Measurements from ENCODE around the gene CACNA1C. TPM values are rescaled to one million over a fixed set of nuclear protein-coding genes. Genes with fewer than 3 reads are reported as not detected.

Gene CACNA1C
- total RNA-seq, 2 donors from 2014 or later, result 4.4 to 10.1 TPM

- intact Hi-C loops (cut with DNase I, micrococcal nuclease), result no loop called here
- peak; percentile 4 for ATAC-seq
- DNase-seq, result no peak
Measured at GRCh38 chr12:2627076-2627834, 574.5 kb downstream of the CACNA1C start.

- intact Hi-C loops (cut with DNase I, micrococcal nuclease), result no loop called here
- DNase-seq, result no peak
- ATAC-seq, result peak; percentile 55
Measured at GRCh38 chr12:2627835-2628191, 575.0 kb downstream of the CACNA1C start.

GRCh38 chr12:2628401-2628800, 575.6 kb downstream of the CACNA1C start:
- DNase-seq (peak; percentile 27 to 61), ATAC-seq (peak; percentile 91)
- intact Hi-C loops (cut with DNase I, micrococcal nuclease), result no loop called here

- intact Hi-C loops (cut with DNase I, micrococcal nuclease), result no loop called here
- DNase-seq, result no peak
- ATAC-seq, result no peak
Measured at GRCh38 chr12:2629051-2629450, 576.3 kb downstream of the CACNA1C start.

GRCh38 chr12:2631653-2632350, 579.0 kb downstream of the CACNA1C start:
- no peak for ATAC-seq
- intact Hi-C loops (cut with DNase I, micrococcal nuclease), result no loop called here
- no peak for DNase-seq

- intact Hi-C loops (cut with DNase I, micrococcal nuclease), result no loop called here
- DNase-seq (no peak), ATAC-seq (peak; percentile 69)
Measured at GRCh38 chr12:2633176-2633824, 580.5 kb downstream of the CACNA1C start.

- DNase-seq (peak; percentile 46 to 56), ATAC-seq (peak; percentile 93)
- intact Hi-C loops (cut with DNase I, micrococcal nuclease), result no loop called here
Measured at GRCh38 chr12:2633825-2634200, 581.0 kb downstream of the CACNA1C start.

GRCh38 chr12:2634471-2634870, 581.7 kb downstream of the CACNA1C start:
- DNase-seq (no peak), ATAC-seq (peak; percentile 30)
- intact Hi-C loops (cut with DNase I, micrococcal nuclease), result no loop called here

GRCh38 chr12:2636741-2637340, 584.1 kb downstream of the CACNA1C start:
- ATAC-seq, result no peak
- DNase-seq, result no peak
- intact Hi-C loops (cut with DNase I, micrococcal nuclease), result no loop called here

- ATAC-seq, result no peak
- intact Hi-C loops (cut with DNase I, micrococcal nuclease), result no loop called here
- no peak for DNase-seq
Measured at GRCh38 chr12:2637371-2637770, 584.6 kb downstream of the CACNA1C start.

- ATAC-seq (no peak), DNase-seq (no peak)
- intact Hi-C loops (cut with DNase I, micrococcal nuclease), result no loop called here
Measured at GRCh38 chr12:2638273-2639019, 585.7 kb downstream of the CACNA1C start.

GRCh38 chr12:2639020-2639298, 586.2 kb downstream of the CACNA1C start:
- DNase-seq (no peak), ATAC-seq (no peak)
- intact Hi-C loops (cut with DNase I, micrococcal nuclease), result no loop called here

- intact Hi-C loops (cut with DNase I, micrococcal nuclease), result no loop called here
- ATAC-seq, result no peak
- no peak for DNase-seq
Measured at GRCh38 chr12:2640281-2640680, 587.5 kb downstream of the CACNA1C start.

GRCh38 chr12:2640709-2641108, 587.9 kb downstream of the CACNA1C start:
- intact Hi-C loops (cut with DNase I, micrococcal nuclease), result no loop called here
- ATAC-seq (peak; percentile 14), DNase-seq (no peak)

- intact Hi-C loops (cut with DNase I, micrococcal nuclease), result no loop called here
- DNase-seq (no peak), ATAC-seq (no peak)
Measured at GRCh38 chr12:2641207-2641606, 588.4 kb downstream of the CACNA1C start.

GRCh38 chr12:2641761-2642160, 589.0 kb downstream of the CACNA1C start:
- DNase-seq, result no peak
- ATAC-seq, result no peak
- intact Hi-C loops (cut with DNase I, micrococcal nuclease), result no loop called here

- intact Hi-C loops (cut with DNase I, micrococcal nuclease), result no loop called here
- DNase-seq (no peak), ATAC-seq (peak; percentile 57)
Measured at GRCh38 chr12:2642176-2642892, 589.5 kb downstream of the CACNA1C start.

GRCh38 chr12:2642896-2643425, 590.2 kb downstream of the CACNA1C start:
- intact Hi-C loops (cut with DNase I, micrococcal nuclease), result no loop called here
- ATAC-seq (no peak), DNase-seq (no peak)

Data from left colon (tissue), 2 donors.